Measurements from ENCODE around the gene SCN11A.

SCN11A gene

GRCh38 chr3:39051649-39052561 is at the start of gene SCN11A, which contains the start of gene WDR48:
TSS of gene SCN11A (minus strand) at chr3:39051944. CDS start at chr3:38950362, 101,582 bp downstream.
TSS of gene WDR48 (plus strand) at chr3:39052016. CDS start at chr3:39052026, 10 bp downstream.
- peak; percentile 95 for DNase-seq (ENCODE audit: low read depth, low spot score)

GRCh38 chr3:39101022-39101689 is 49.4 kb upstream of the SCN11A start:
- peak; percentile 23 for DNase-seq (ENCODE audit: low read depth, low spot score)

- DNase-seq (ENCODE audit: low read depth, low spot score), result no peak
Measured at GRCh38 chr3:39100500-39100886, 48.7 kb upstream of the SCN11A start.

- no peak for DNase-seq (ENCODE audit: low read depth, low spot score)
Measured at GRCh38 chr3:39099738-39100499, 48.2 kb upstream of the SCN11A start.

- DNase-seq (ENCODE audit: low read depth, low spot score), result no peak
Measured at GRCh38 chr3:39099242-39099641, 47.5 kb upstream of the SCN11A start.

- DNase-seq (ENCODE audit: low read depth, low spot score), result no peak
Measured at GRCh38 chr3:39098473-39099000, 46.8 kb upstream of the SCN11A start.

- DNase-seq (ENCODE audit: low read depth, low spot score), result no peak
Measured at GRCh38 chr3:39097716-39098472, 46.1 kb upstream of the SCN11A start.

GRCh38 chr3:39096775-39097174 is 45.0 kb upstream of the SCN11A start:
- peak; percentile 37 for DNase-seq (ENCODE audit: low read depth, low spot score)

GRCh38 chr3:39095778-39096177 is 44.0 kb upstream of the SCN11A start:
- no peak for DNase-seq (ENCODE audit: low read depth, low spot score)

- no peak for DNase-seq (ENCODE audit: low read depth, low spot score)
Measured at GRCh38 chr3:39094851-39095677, 43.3 kb upstream of the SCN11A start.

- DNase-seq (ENCODE audit: low read depth, low spot score), result no peak
Measured at GRCh38 chr3:39090922-39091321, 39.2 kb upstream of the SCN11A start.

GRCh38 chr3:39088889-39089288 is 37.1 kb upstream of the SCN11A start:
- DNase-seq (ENCODE audit: low read depth, low spot score), result no peak

- DNase-seq (ENCODE audit: low read depth, low spot score), result no peak
Measured at GRCh38 chr3:39088456-39088855, 36.7 kb upstream of the SCN11A start.

- no peak for DNase-seq (ENCODE audit: low read depth, low spot score)
Measured at GRCh38 chr3:39086144-39086543, 34.4 kb upstream of the SCN11A start.

- no peak for DNase-seq (ENCODE audit: low read depth, low spot score)
Measured at GRCh38 chr3:39082666-39083313, 31.0 kb upstream of the SCN11A start.

- no peak for DNase-seq (ENCODE audit: low read depth, low spot score)
Measured at GRCh38 chr3:39080026-39080425, 28.3 kb upstream of the SCN11A start.

- no peak for DNase-seq (ENCODE audit: low read depth, low spot score)
Measured at GRCh38 chr3:39079530-39079929, 27.8 kb upstream of the SCN11A start.

GRCh38 chr3:39075910-39076309 is 24.2 kb upstream of the SCN11A start:
- DNase-seq (ENCODE audit: low read depth, low spot score), result no peak

- DNase-seq (ENCODE audit: low read depth, low spot score), result no peak
Measured at GRCh38 chr3:39068556-39068955, 16.8 kb upstream of the SCN11A start.

- DNase-seq (ENCODE audit: low read depth, low spot score), result no peak
Measured at GRCh38 chr3:39067286-39067685, 15.5 kb upstream of the SCN11A start.
